ENCODE data around the gene IPO5.
A peak's percentile ranks its signal among the peaks of the same experiment; 100 is the strongest.
"Not testable (repeated sequence)": the region's sequence is repeated elsewhere in the genome, so short reads cannot be mapped to it uniquely, and the experiment has no call there.

Gene IPO5

DNA sequence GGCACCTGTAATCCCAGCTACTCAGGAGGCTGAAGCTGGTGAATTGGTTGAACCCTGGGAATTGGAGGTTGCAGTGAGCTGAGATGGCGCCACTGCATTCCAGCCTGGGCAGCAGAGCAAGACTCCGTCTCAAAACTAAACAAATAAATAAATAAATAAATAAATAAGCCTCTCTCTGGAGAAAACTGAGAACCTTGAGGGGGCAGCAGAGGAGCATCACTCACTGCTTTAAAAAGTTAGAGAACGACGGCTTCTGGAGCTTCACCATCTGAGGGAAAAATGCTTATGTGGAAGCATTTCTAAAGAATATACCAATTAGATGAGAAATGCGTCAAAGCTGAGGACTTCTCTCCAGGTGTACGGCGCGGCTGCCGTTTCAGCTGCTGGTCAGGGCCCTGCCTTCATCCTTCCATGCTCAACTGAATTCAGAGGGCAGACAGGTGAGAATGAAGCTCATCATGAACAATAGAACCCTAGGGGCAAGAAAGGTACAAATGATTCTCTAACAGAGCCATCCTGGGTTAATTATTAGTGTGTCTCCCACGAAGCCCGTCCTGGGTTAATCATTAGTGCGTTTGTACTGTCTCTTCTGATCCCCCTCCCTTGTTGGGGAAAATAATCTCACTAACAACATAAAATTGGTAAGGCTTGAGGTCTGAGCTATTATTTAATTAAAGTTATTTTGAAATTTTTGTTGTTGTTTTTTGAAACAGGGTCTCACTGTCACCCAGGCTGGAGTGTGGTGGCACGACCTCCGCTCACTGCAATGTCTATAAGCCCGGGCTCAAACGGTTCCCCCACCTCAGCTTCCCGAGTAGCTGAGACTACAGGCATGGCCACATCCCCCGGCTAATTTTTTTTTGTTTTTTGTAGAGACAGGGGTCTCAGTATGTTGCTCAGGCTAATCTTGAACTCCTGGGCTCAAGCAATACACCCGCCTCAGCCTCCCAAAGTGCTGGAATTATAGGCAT lies 80.1 kb downstream of the IPO5 start:
- H4K91ac ChIP-seq (ENCODE audit: low read depth, low read length): no peak overlapping the region
- H4K12ac ChIP-seq (ENCODE audit: low read depth, low read length): no peak overlapping the region
- no peak overlapping the region for H3K23ac ChIP-seq (ENCODE audit: low read length)
- no peak overlapping the region for H2BK12ac ChIP-seq (ENCODE audit: low read length)
- H3K4ac ChIP-seq (ENCODE audit: low read depth, low read length): no peak overlapping the region
- H2BK5ac ChIP-seq (ENCODE audit: low read depth, low read length, poor library complexity): no peak overlapping the region
- no peak overlapping the region for H2AFZ ChIP-seq (ENCODE audit: insufficient read depth, low read length, poor library complexity)
- no peaks in the 10 kb centered on the region for H3K79me1 ChIP-seq (ENCODE audit: low read length)
- no peak overlapping the region for H3K4me2 ChIP-seq (ENCODE audit: low read length)
- H3K27ac ChIP-seq (ENCODE audit: low read depth, low read length): no peak overlapping the region
- H4K8ac ChIP-seq (ENCODE audit: low read depth, low read length): no peak overlapping the region
- H3K9ac ChIP-seq (ENCODE audit: low read length): no peak overlapping the region
- H3K9me3 ChIP-seq (ENCODE audit: insufficient read depth, low read depth, low read length): no peaks in the 10 kb centered on the region
- peak; percentile 45 to 65 for DNase-seq
- H3K14ac ChIP-seq (ENCODE audit: low read length): no peak overlapping the region
- WGBS (ENCODE audit: extremely low coverage, insufficient coverage, insufficient read length): no CpG with 5 or more reads among the region's 19 CpGs
- H3K18ac ChIP-seq (ENCODE audit: low read length): no peak overlapping the region
- H2AK5ac ChIP-seq (ENCODE audit: low read length): no peak overlapping the region
- H2BK120ac ChIP-seq (ENCODE audit: insufficient read depth, low read length, poor library complexity): no peak overlapping the region
- no peaks in the 10 kb centered on the region for H3K27me3 ChIP-seq (ENCODE audit: insufficient read depth, low read length)
- H3K79me2 ChIP-seq (ENCODE audit: control insufficient read depth, insufficient read depth, low read length, poor library complexity): no peaks in the 10 kb centered on the region
- no peak overlapping the region for H3K4me3 ChIP-seq (ENCODE audit: low read depth, low read length)
- H3K4me1 ChIP-seq (ENCODE audit: control insufficient read depth in 1 of 2, insufficient read depth in 2 of 2, low read length in 2 of 2): peaks cover 0 to 2% of the 10 kb centered on the region in 2 experiments
- H3K36me3 ChIP-seq (ENCODE audit: control insufficient read depth in 1 of 2, insufficient read depth in 2 of 2, low read length in 2 of 2): no peaks in the 10 kb centered on the region

DNA sequence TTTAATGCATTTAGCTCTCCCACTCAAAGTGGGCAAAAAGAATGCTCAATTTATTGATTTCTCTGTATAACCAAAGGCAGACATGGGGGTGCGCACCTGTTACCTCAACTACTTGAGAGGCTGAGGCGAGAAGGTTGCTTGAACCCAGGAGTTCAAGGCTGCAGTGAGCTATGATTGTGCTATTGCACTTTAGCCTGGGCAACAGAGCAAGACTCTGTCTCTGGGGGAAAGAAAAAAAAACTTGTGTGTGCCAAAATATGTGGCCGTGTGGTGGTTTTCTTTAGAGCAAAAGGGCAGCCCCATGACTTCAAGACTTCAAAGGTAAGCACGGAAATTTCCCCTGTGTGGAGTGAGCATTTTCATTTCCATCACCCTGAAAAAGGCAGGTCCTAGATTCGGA lies 81.9 kb downstream of the IPO5 start:
- no peak overlapping the region for H4K91ac ChIP-seq (ENCODE audit: low read depth, low read length)
- no peak overlapping the region for H4K12ac ChIP-seq (ENCODE audit: low read depth, low read length)
- H2BK120ac ChIP-seq (ENCODE audit: insufficient read depth, low read length, poor library complexity): no peak overlapping the region
- H2AFZ ChIP-seq (ENCODE audit: insufficient read depth, low read length, poor library complexity): no peak overlapping the region
- no peak overlapping the region for H4K8ac ChIP-seq (ENCODE audit: low read depth, low read length)
- no peak overlapping the region for H2AK5ac ChIP-seq (ENCODE audit: low read length)
- H2BK12ac ChIP-seq (ENCODE audit: low read length): no peak overlapping the region
- H3K79me2 ChIP-seq (ENCODE audit: control insufficient read depth, insufficient read depth, low read length, poor library complexity): no peaks in the 10 kb centered on the region
- H3K9me3 ChIP-seq (ENCODE audit: insufficient read depth, low read depth, low read length): no peaks in the 10 kb centered on the region
- H3K18ac ChIP-seq (ENCODE audit: low read length): no peak overlapping the region
- no peaks in the 10 kb centered on the region for H3K27me3 ChIP-seq (ENCODE audit: insufficient read depth, low read length)
- WGBS (ENCODE audit: extremely low coverage, insufficient coverage, insufficient read length): no CpG with 5 or more reads among the region's 5 CpGs
- H3K4ac ChIP-seq (ENCODE audit: low read depth, low read length): no peak overlapping the region
- no peaks in the 10 kb centered on the region for H3K79me1 ChIP-seq (ENCODE audit: low read length)
- no peak overlapping the region for H2BK5ac ChIP-seq (ENCODE audit: low read depth, low read length, poor library complexity)
- H3K27ac ChIP-seq (ENCODE audit: low read depth, low read length): no peak overlapping the region
- H3K4me3 ChIP-seq (ENCODE audit: low read depth, low read length): no peak overlapping the region
- H3K9ac ChIP-seq (ENCODE audit: low read length): no peak overlapping the region
- H3K4me2 ChIP-seq (ENCODE audit: low read length): no peak overlapping the region
- no peak for DNase-seq
- H3K23ac ChIP-seq (ENCODE audit: low read length): no peak overlapping the region
- no peaks in the 10 kb centered on the region for H3K36me3 ChIP-seq (ENCODE audit: control insufficient read depth in 1 of 2, insufficient read depth in 2 of 2, low read length in 2 of 2)
- H3K4me1 ChIP-seq (ENCODE audit: control insufficient read depth in 1 of 2, insufficient read depth in 2 of 2, low read length in 2 of 2): peaks cover 0 to 2% of the 10 kb centered on the region in 2 experiments
- no peak overlapping the region for H3K14ac ChIP-seq (ENCODE audit: low read length)

DNA sequence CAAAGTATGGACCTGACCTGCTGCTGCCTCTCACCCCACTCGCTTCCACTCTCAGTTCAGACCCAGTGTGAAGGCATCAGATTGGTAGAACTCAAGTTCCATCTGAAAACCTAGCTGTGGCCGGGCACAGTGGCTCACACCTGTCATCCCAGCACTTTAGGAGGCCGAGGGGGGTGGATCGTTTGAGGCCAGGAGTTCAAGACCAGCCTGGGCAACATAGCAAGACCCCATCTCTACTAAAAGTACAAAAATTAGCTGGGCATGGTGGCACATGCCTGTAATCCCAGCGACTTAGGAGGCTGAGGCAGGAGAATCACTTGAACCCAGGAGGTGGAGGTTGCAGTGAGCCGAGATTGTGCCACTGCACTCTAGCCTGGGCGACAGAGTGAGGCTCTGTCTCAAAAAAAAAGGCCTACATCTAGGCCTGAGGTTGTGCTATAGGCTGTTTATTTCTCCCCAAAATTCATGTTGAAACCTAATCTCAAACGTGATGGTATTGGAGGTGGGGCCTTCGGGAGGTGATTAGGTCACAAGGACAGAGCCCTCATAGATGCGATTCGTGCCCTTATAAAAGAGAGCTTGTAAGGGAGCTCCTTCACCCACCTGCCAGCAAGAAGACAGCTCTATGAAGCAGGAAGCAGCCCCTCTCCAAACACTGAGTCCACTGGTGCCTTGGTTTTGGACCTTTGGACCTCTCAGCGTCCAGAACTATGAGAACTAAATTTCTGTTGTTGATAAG lies 83.3 kb downstream of the IPO5 start:
- not testable (repeated sequence) for H2BK12ac ChIP-seq (ENCODE audit: low read length); H3K27me3 ChIP-seq (ENCODE audit: insufficient read depth, low read length); H3K4me1 ChIP-seq (ENCODE audit: control insufficient read depth in 1 of 2, insufficient read depth in 2 of 2, low read length in 2 of 2); H2BK5ac ChIP-seq (ENCODE audit: low read depth, low read length, poor library complexity); H3K9me3 ChIP-seq (ENCODE audit: insufficient read depth, low read depth, low read length); H3K27ac ChIP-seq (ENCODE audit: low read depth, low read length); H3K79me2 ChIP-seq (ENCODE audit: control insufficient read depth, insufficient read depth, low read length, poor library complexity); H3K36me3 ChIP-seq (ENCODE audit: control insufficient read depth in 1 of 2, insufficient read depth in 2 of 2, low read length in 2 of 2); H3K14ac ChIP-seq (ENCODE audit: low read length); H4K8ac ChIP-seq (ENCODE audit: low read depth, low read length); H2AFZ ChIP-seq (ENCODE audit: insufficient read depth, low read length, poor library complexity); H3K4me3 ChIP-seq (ENCODE audit: low read depth, low read length); H2AK5ac ChIP-seq (ENCODE audit: low read length); H4K91ac ChIP-seq (ENCODE audit: low read depth, low read length); DNase-seq; H3K23ac ChIP-seq (ENCODE audit: low read length); H3K18ac ChIP-seq (ENCODE audit: low read length); H3K4ac ChIP-seq (ENCODE audit: low read depth, low read length); H4K12ac ChIP-seq (ENCODE audit: low read depth, low read length); H2BK120ac ChIP-seq (ENCODE audit: insufficient read depth, low read length, poor library complexity); H3K9ac ChIP-seq (ENCODE audit: low read length); H3K79me1 ChIP-seq (ENCODE audit: low read length); H3K4me2 ChIP-seq (ENCODE audit: low read length)
- WGBS (ENCODE audit: extremely low coverage, insufficient coverage, insufficient read length): no CpG with 5 or more reads among the region's 12 CpGs

DNA sequence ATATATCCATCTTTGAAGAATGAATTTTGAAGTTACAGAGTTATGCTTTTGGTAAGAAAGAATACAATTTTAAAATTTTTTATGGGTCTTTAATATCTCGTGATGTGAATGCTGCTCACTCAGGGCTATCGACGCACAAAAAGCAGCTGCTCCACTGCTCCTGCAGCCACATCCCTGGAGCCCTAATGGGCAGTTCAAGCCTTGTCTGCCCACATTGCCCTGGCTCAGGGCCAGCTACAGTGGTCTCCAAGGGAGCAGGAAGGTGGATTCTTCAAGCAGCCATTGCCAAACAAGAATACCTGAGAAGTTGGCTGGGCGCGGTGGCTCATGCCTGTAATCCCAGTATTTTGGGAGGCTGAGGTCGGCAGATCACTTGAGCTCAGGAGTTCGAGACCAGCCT lies 85.8 kb downstream of the IPO5 start:
- no peak overlapping the region for H2BK5ac ChIP-seq (ENCODE audit: low read depth, low read length, poor library complexity)
- H3K4me1 ChIP-seq (ENCODE audit: control insufficient read depth in 1 of 2, insufficient read depth in 2 of 2, low read length in 2 of 2): no peaks in the 10 kb centered on the region
- H3K9me3 ChIP-seq (ENCODE audit: insufficient read depth, low read depth, low read length): no peaks in the 10 kb centered on the region
- no peak overlapping the region for H3K4ac ChIP-seq (ENCODE audit: low read depth, low read length)
- no peak for DNase-seq
- H2BK12ac ChIP-seq (ENCODE audit: low read length): no peak overlapping the region
- H3K79me1 ChIP-seq (ENCODE audit: low read length): no peaks in the 10 kb centered on the region
- H3K79me2 ChIP-seq (ENCODE audit: control insufficient read depth, insufficient read depth, low read length, poor library complexity): no peaks in the 10 kb centered on the region
- H3K9ac ChIP-seq (ENCODE audit: low read length): no peak overlapping the region
- no peaks in the 10 kb centered on the region for H3K27me3 ChIP-seq (ENCODE audit: insufficient read depth, low read length)
- H3K4me3 ChIP-seq (ENCODE audit: low read depth, low read length): no peak overlapping the region
- no CpG with 5 or more reads among the region's 7 CpGs for WGBS (ENCODE audit: extremely low coverage, insufficient coverage, insufficient read length)
- no peak overlapping the region for H2BK120ac ChIP-seq (ENCODE audit: insufficient read depth, low read length, poor library complexity)
- H3K36me3 ChIP-seq (ENCODE audit: control insufficient read depth in 1 of 2, insufficient read depth in 2 of 2, low read length in 2 of 2): no peaks in the 10 kb centered on the region
- H3K23ac ChIP-seq (ENCODE audit: low read length): no peak overlapping the region
- no peak overlapping the region for H4K8ac ChIP-seq (ENCODE audit: low read depth, low read length)
- no peak overlapping the region for H2AFZ ChIP-seq (ENCODE audit: insufficient read depth, low read length, poor library complexity)
- H3K27ac ChIP-seq (ENCODE audit: low read depth, low read length): no peak overlapping the region
- H3K4me2 ChIP-seq (ENCODE audit: low read length): no peak overlapping the region
- H3K14ac ChIP-seq (ENCODE audit: low read length): no peak overlapping the region
- no peak overlapping the region for H4K91ac ChIP-seq (ENCODE audit: low read depth, low read length)
- H2AK5ac ChIP-seq (ENCODE audit: low read length): no peak overlapping the region
- H4K12ac ChIP-seq (ENCODE audit: low read depth, low read length): no peak overlapping the region
- no peak overlapping the region for H3K18ac ChIP-seq (ENCODE audit: low read length)
